ENCODE data around the gene CNRIP1.

Gene CNRIP1

DNA sequence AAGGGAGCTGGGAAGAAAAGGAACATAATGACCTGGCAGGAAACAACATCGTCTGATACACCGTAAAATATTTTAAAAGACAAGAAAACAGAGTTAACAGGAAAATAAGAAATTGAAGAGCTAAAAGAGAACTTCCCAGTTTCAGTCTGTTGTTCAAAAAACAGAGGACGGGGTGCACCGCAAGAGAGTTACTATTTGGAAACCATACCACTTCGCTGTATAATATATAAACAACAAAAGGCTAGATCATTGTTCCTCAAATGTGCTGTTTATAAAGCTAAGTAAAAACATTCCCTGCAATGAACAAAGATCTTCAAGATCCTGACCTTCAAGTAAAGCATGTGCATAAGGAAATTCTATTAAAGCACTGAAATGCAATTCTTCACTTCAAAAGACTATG is 69.6 kb downstream of the CNRIP1 start:
- DNase-seq: no peak

DNA sequence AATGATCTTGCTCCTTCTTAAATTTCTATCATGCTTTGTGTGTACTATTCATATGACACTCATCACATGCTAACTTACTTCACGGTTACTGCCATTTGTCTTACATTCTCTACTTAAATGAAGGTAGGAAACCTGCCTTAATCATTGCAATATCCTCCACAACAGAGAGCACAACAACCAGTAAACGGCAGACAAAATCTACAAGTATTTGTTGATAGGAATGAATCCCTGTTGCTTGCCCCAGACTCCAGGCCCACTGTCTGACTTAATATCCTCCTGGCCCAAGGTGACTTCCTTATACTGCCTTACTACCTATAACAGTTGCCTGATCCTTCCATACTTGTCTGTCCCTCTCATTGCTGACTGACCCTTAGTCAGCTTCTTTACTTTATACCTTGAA is 70.9 kb downstream of the CNRIP1 start:
- no peak for DNase-seq

DNA sequence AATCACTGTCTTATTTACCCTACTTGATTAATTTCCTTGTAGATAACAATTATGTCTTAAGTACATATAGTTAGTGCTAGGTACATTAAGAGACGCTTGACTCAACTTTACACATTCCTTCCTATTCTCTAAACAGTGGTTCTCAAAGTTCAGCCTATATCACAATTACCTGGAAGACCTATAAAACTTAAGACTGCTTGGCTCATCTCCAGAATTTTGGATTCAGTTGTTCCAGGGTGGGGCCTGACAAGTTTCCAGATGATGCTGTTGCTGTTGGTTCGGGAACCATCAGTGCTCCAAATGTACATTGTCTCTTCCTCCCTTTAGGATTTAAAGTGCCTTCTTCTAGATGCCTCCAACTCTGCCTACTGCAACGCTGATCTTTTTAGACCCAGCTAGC is 71.4 kb downstream of the CNRIP1 start:
- no peak for DNase-seq

DNA sequence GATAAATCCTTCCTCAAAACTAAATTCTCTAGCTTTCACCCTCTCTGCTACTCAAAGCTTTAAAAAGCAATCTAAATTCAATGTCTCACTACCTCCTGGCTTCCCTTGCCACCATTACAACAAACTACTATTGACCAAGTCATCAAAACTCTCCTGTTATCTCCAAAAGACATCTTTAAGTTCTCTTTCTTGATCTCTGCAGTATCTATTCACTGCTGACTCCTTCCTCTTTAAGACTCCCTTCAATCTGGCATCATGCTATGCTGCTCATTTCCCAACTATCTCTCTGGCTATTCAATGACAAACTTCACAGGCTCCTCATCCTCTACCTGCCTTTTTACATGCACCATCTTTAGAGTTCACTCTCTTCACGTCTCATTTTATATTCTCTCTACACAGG is 73.4 kb downstream of the CNRIP1 start:
- DNase-seq: no peak

DNA sequence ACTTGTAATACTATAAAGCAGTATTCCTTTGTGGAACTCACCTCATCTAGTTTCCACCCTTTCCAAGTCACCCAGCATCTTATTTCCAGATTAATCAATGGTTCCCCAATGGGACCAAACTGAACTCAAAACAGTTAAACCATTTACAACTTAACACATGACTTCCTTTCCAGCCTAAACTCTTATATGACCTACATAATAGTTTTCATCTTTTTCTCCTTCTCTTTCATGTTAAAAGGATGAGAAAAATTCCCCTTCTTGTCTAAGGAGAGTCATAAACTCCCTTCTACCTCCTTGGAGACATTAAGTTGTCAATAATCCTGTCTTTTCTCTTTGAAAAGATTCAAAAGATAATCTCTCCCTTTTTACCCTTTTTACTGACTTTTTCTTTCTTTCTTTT is 74.1 kb downstream of the CNRIP1 start:
- no peak for DNase-seq

DNA sequence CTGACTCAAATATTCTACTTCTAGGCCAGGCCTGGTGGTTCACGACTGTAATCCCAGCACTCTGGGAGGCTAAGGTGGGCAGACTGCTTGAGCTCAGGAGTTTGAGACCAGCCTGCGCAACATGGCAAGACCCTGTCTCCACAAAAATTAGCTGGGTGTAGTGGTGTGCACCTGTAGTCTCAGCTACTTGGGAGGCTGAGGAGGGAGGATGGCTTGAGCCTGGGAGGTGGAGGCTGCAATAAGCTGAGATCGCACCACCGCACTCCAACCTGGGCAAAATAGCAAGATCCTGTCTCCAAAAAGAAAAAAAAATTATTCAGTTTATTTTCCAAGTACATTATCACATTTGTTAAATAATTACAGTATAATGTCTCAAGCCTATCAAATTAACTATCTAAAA is 74.7 kb downstream of the CNRIP1 start:
- DNase-seq: no peak

DNA sequence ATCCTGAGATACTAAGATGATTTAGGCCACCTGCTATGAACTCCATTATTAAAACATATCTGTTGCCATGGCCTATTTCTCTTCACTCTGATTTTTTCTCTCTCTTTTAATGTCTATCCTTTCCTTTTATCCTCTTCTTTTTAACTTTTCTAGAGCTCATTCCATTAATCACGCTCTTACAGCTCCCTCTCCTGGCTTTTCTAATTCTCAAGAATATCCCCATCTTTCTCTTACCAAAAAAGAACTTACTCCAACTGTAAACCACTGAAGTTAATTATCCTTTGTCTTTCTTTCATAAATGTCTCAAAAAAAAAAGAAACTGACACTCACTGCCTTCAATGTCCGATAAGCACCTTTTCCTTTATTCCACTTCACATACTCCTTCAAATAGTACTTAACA is 75.3 kb downstream of the CNRIP1 start:
- DNase-seq: no peak
